Activated CD4-positive, alpha-beta T cell treated with anti-CD3 and anti-CD28 coated beads for 24 hours (primary cell): ENCODE data around the gene SAMD14.

Source experiments
- DNase-seq, 2 donors: peaks; one replicate each; pipeline ENCODE4 v3.0.0-alpha.2; 2020; ENCODE audit warnings: low read depth in 2 of 2

The SAMD14 gene

GRCh38 chr17:50133769-50134099, 3.8 kb upstream of the SAMD14 start:
- no peak for DNase-seq

GRCh38 chr17:50133028-50133768, 3.2 kb upstream of the SAMD14 start:
- DNase-seq, result no peak

- no peak for DNase-seq
Measured at GRCh38 chr17:50132104-50132794, 2.3 kb upstream of the SAMD14 start.

- DNase-seq, result no peak
Measured at GRCh38 chr17:50130559-50131305, 772 bp upstream of the SAMD14 start.

- no peak for DNase-seq
Measured at GRCh38 chr17:50129353-50129727, 620 bp downstream of the SAMD14 start.

GRCh38 chr17:50128441-50129352, 1.3 kb downstream of the SAMD14 start:
- no peak for DNase-seq

GRCh38 chr17:50127697-50128361, 2.1 kb downstream of the SAMD14 start:
- no peak for DNase-seq

GRCh38 chr17:50125420-50125997, 4.5 kb downstream of the SAMD14 start:
- no peak for DNase-seq

GRCh38 chr17:50123649-50124349, 6.2 kb downstream of the SAMD14 start:
- no peak for DNase-seq

- no peak for DNase-seq
Measured at GRCh38 chr17:50122945-50123344, 7.0 kb downstream of the SAMD14 start.

GRCh38 chr17:50120475-50121253, 9.3 kb downstream of the SAMD14 start:
- no peak for DNase-seq

- no peak for DNase-seq
Measured at GRCh38 chr17:50118828-50119218, 11.1 kb downstream of the SAMD14 start.

GRCh38 chr17:50118076-50118827, 11.7 kb downstream of the SAMD14 start:
- no peak for DNase-seq

- DNase-seq, result peak; percentile 27 to 46
Measured at GRCh38 chr17:50117202-50118051, 12.5 kb downstream of the SAMD14 start.

- DNase-seq, result no peak
Measured at GRCh38 chr17:50115756-50116155, 14.2 kb downstream of the SAMD14 start.

GRCh38 chr17:50114849-50115357, 15.1 kb downstream of the SAMD14 start:
- DNase-seq, result no peak

- no peak for DNase-seq
Measured at GRCh38 chr17:50114401-50114800, 15.6 kb downstream of the SAMD14 start.
